ENCODE measurements around the gene TCFL5. TPM values are rescaled to one million over a fixed set of nuclear protein-coding genes. Genes with fewer than 3 reads are reported as not detected.
A peak's percentile ranks its signal among the peaks of the same experiment; 100 is the strongest.

The TCFL5 gene
- total RNA-seq, 4 donors from 2014 or later, result 15.3 to 26.6 (median 20.6) TPM

GRCh38 chr20:62832951-62833391, 28.7 kb downstream of the TCFL5 start:
- DNase-seq, result peak; percentile 56 to 72
- H3K27ac ChIP-seq, result peak overlapping the region in 2 of 3 donors; percentile 50 to 51

GRCh38 chr20:62832212-62832922, 29.3 kb downstream of the TCFL5 start:
- peak; percentile 48 to 49 for DNase-seq
- intact Hi-C loops (cut with DNase I), result no loop called here
- 42 to 45% methylated on average over 12 to 22 of the region's 22 CpGs for WGBS, 2 donors

More at GRCh38 chr20:62832951-62833391, 28.7 kb downstream of the TCFL5 start:
- WGBS, 2 donors, result 48 to 56% methylated on average over 14 of the region's 14 CpGs
- no peak overlapping the region for H3K4me3 ChIP-seq (replicated peaks in 1 of 3)
- TF ChIP-seq POLR2A (IDR thresholded peaks at IDR 0.05), result no peak
- TF ChIP-seq CTCF (IDR thresholded peaks at IDR 0.05), result no peak
- H3K36me3 ChIP-seq, result no peaks in the 10 kb centered on the region
- no peaks in the 10 kb centered on the region for H3K9me3 ChIP-seq
- no peaks in the 10 kb centered on the region for H3K27me3 ChIP-seq
- intact Hi-C loops (cut with DNase I), result no loop called here
- H3K4me1 ChIP-seq, result peaks cover 24 to 47% of the 10 kb centered on the region in 2 donors

GRCh38 chr20:62831854-62832211, 29.8 kb downstream of the TCFL5 start:
- peak overlapping the region in 2 of 3 donors; percentile 50 to 51 for H3K27ac ChIP-seq
- no peaks in the 10 kb centered on the region for H3K27me3 ChIP-seq
- no peak overlapping the region for H3K4me3 ChIP-seq (replicated peaks in 1 of 3)
- H3K4me1 ChIP-seq, result peaks cover 34 to 58% of the 10 kb centered on the region in 2 donors
- DNase-seq, result no peak
- intact Hi-C loops (cut with DNase I), result no loop called here
- no peaks in the 10 kb centered on the region for H3K36me3 ChIP-seq
- TF ChIP-seq POLR2A (IDR thresholded peaks at IDR 0.05) (no peak), CTCF (IDR thresholded peaks at IDR 0.05) (no peak)
- H3K9me3 ChIP-seq, result no peaks in the 10 kb centered on the region
- WGBS, 2 donors, result 89 to 93% methylated on average over 10 of the region's 10 CpGs

More at GRCh38 chr20:62832212-62832922, 29.3 kb downstream of the TCFL5 start:
- Histone ChIP-seq H3K27ac (peak overlapping the region in 2 of 3 donors; percentile 50 to 51), H3K27me3 (no peaks in the 10 kb centered on the region), H3K9me3 (no peaks in the 10 kb centered on the region), H3K36me3 (no peaks in the 10 kb centered on the region), H3K4me3 (replicated peaks in 1 of 3) (no peak overlapping the region), H3K4me1 (peaks cover 30 to 53% of the 10 kb centered on the region in 2 donors)
- TF ChIP-seq POLR2A (IDR thresholded peaks at IDR 0.05) (no peak), CTCF (IDR thresholded peaks at IDR 0.05) (no peak)

- Histone ChIP-seq H3K27me3 (no peaks in the 10 kb centered on the region), H3K4me1 (peaks cover 34 to 63% of the 10 kb centered on the region in 2 donors), H3K4me3 (replicated peaks in 1 of 3) (no peak overlapping the region), H3K36me3 (no peaks in the 10 kb centered on the region), H3K9me3 (no peaks in the 10 kb centered on the region), H3K27ac (peak overlapping the region in 1 of 3 donors; percentile 51)
- 76 to 84% methylated on average over 5 to 8 of the region's 10 CpGs for WGBS, 2 donors
- intact Hi-C loops (cut with DNase I), result no loop called here
- no peak for TF ChIP-seq POLR2A (IDR thresholded peaks at IDR 0.05)
- no peak for TF ChIP-seq CTCF (IDR thresholded peaks at IDR 0.05)
- DNase-seq, result peak; percentile 62 to 87
These were observed 30.2 kb downstream of the TCFL5 start for GRCh38 chr20:62831361-62831788.

- intact Hi-C loops (cut with DNase I), result no loop called here
- Histone ChIP-seq H3K4me3 (replicated peaks in 1 of 3) (no peak overlapping the region), H3K27ac (peak overlapping the region in 1 of 3 donors; percentile 51), H3K9me3 (no peaks in the 10 kb centered on the region), H3K27me3 (no peaks in the 10 kb centered on the region), H3K36me3 (no peaks in the 10 kb centered on the region), H3K4me1 (peaks cover 34 to 65% of the 10 kb centered on the region in 2 donors)
- TF ChIP-seq CTCF (IDR thresholded peaks at IDR 0.05) (no peak), POLR2A (IDR thresholded peaks at IDR 0.05) (no peak)
- WGBS, 2 donors, result 89 to 100% methylated on average over 20 of the region's 22 CpGs
- no peak for DNase-seq
These were observed 30.8 kb downstream of the TCFL5 start for GRCh38 chr20:62830821-62831220.
